ENCODE data around the gene TMEM132E. TPM values are rescaled to one million over a fixed set of nuclear protein-coding genes. Genes with fewer than 3 reads are reported as not detected.
"Not testable (repeated sequence)": the region's sequence is repeated elsewhere in the genome, so short reads cannot be mapped to it uniquely, and the experiment has no call there.

Gene TMEM132E
- total RNA-seq, 4 donors from 2014 or later, result 0.08 TPM; not detected in 3

GRCh38 chr17:34537445-34537844 is 41.9 kb upstream of the TMEM132E start:
- Histone ChIP-seq H3K4me3 (no peak overlapping the region), H3K4me1 (no peaks in the 10 kb centered on the region), H3K27ac (no peak overlapping the region), H3K9me3 (no peaks in the 10 kb centered on the region), H3K27me3 (peaks cover 46% of the 10 kb centered on the region), H3K36me3 (no peaks in the 10 kb centered on the region)
- WGBS, result 53% methylated on average over 3 of the region's 3 CpGs
- TF ChIP-seq POLR2A (IDR thresholded peaks at IDR 0.05) (no peak), EP300 (IDR thresholded peaks at IDR 0.05) (no peak), CTCF (IDR thresholded peaks at IDR 0.05) (no peak), POLR2AphosphoS5 (IDR thresholded peaks at IDR 0.05) (no peak)
- DNase-seq (ENCODE audit: low spot score in 2 of 2), result no peak

- H3K9me3 ChIP-seq; H3K4me3 ChIP-seq; DNase-seq (ENCODE audit: low spot score in 2 of 2); H3K4me1 ChIP-seq; H3K36me3 ChIP-seq; H3K27ac ChIP-seq: not testable (repeated sequence)
- WGBS, result 84% methylated on average over 2 of the region's 2 CpGs
- H3K27me3 ChIP-seq, result peaks cover 40% of the 10 kb centered on the region
Measured at GRCh38 chr17:34538582-34538981, 40.8 kb upstream of the TMEM132E start.

- H3K4me1 ChIP-seq, result no peaks in the 10 kb centered on the region
- H3K27ac ChIP-seq, result no peak overlapping the region
- no peak for TF ChIP-seq CTCF (IDR thresholded peaks at IDR 0.05)
- TF ChIP-seq POLR2AphosphoS5 (IDR thresholded peaks at IDR 0.05), result no peak
- TF ChIP-seq EP300 (IDR thresholded peaks at IDR 0.05), result no peak
- no peak for TF ChIP-seq POLR2A (IDR thresholded peaks at IDR 0.05)
- H3K27me3 ChIP-seq, result peaks cover 48% of the 10 kb centered on the region
- no peak overlapping the region for H3K4me3 ChIP-seq
- H3K9me3 ChIP-seq, result no peaks in the 10 kb centered on the region
- no peak for DNase-seq (ENCODE audit: low spot score in 2 of 2)
- WGBS, result 93% methylated on average over 3 of the region's 3 CpGs
- no peaks in the 10 kb centered on the region for H3K36me3 ChIP-seq
Measured at GRCh38 chr17:34539881-34540280, 39.5 kb upstream of the TMEM132E start.

- 7% methylated on average over 8 of the region's 8 CpGs for WGBS
- Histone ChIP-seq H3K4me1 (no peaks in the 10 kb centered on the region), H3K4me3 (no peak overlapping the region), H3K27me3 (peaks cover 46% of the 10 kb centered on the region), H3K27ac (no peak overlapping the region), H3K9me3 (no peaks in the 10 kb centered on the region), H3K36me3 (no peaks in the 10 kb centered on the region)
- no peak for DNase-seq (ENCODE audit: low spot score in 2 of 2)
- TF ChIP-seq CTCF (IDR thresholded peaks at IDR 0.05) (peak; percentile 25 to 66), EP300 (IDR thresholded peaks at IDR 0.05) (no peak)
Measured at GRCh38 chr17:34542700-34543336, 36.6 kb upstream of the TMEM132E start.

- WGBS, result 56% methylated on average over 2 of the region's 3 CpGs
- DNase-seq (ENCODE audit: low spot score in 2 of 2), result no peak
- Histone ChIP-seq H3K36me3 (no peaks in the 10 kb centered on the region), H3K4me3 (no peak overlapping the region), H3K27me3 (peaks cover 42% of the 10 kb centered on the region), H3K9me3 (no peaks in the 10 kb centered on the region), H3K4me1 (no peaks in the 10 kb centered on the region), H3K27ac (no peak overlapping the region)
- TF ChIP-seq CTCF (IDR thresholded peaks at IDR 0.05), result no peak
- TF ChIP-seq POLR2AphosphoS5 (IDR thresholded peaks at IDR 0.05), result no peak
- TF ChIP-seq POLR2A (IDR thresholded peaks at IDR 0.05), result no peak
- TF ChIP-seq EP300 (IDR thresholded peaks at IDR 0.05), result no peak
Measured at GRCh38 chr17:34547453-34548063, 31.8 kb upstream of the TMEM132E start.

Data from suprapubic skin (tissue), 4 donors.